Measurements from ENCODE around the gene MYDGF. TPM values are rescaled to one million over a fixed set of nuclear protein-coding genes. Genes with fewer than 3 reads are reported as not detected.

The MYDGF gene
- total RNA-seq, 1 experiment from 2014 or later, result 128 TPM

- no peak overlapping the region for H3K4me3 ChIP-seq (ENCODE audit: low read depth, low read length, poor library complexity, severe bottlenecking)
- no peak for TF ChIP-seq EZH2 (IDR thresholded peaks at IDR 0.05; ENCODE audit: borderline replicate concordance, low read depth, low read length, poor library complexity, severe bottlenecking)
- TF ChIP-seq CTCF (conservative IDR thresholded peaks at IDR 0.05; ENCODE audit: low read depth, low read length), result no peak
- H3K27me3 ChIP-seq (replicated peaks; ENCODE audit: insufficient read depth, low read depth, low read length, poor library complexity), result no peaks in the 10 kb centered on the region
- ChIA-PET CTCF (interaction anchor here (0.7 kb wide), 1 partner anchor 37 kb away, joined by 6 read pairs; no protein-coding TSS in a partner anchor), POLR2A (ENCODE audit: low non-redundant PET) (no interaction called here)
- H3K27ac ChIP-seq (ENCODE audit: low read depth, low read length, poor library complexity, severe bottlenecking), result no peak overlapping the region
- BruUV-seq (replicated peaks), result no TSS peak
- no peak for DNase-seq (ENCODE audit: low spot score)
- intact Hi-C loops (cut with micrococcal nuclease; ENCODE audit: unreplicated experiment), result no loop called here
- no peaks in the 10 kb centered on the region for H3K9me3 ChIP-seq (ENCODE audit: low read depth, low read length, poor library complexity, severe bottlenecking)
- no peaks in the 10 kb centered on the region for H3K4me1 ChIP-seq (ENCODE audit: insufficient read depth, low read length, poor library complexity, severe bottlenecking)
- H3K36me3 ChIP-seq (ENCODE audit: insufficient read depth, low read length, poor library complexity, severe bottlenecking), result peaks cover under 1% of the 10 kb centered on the region
Measured at GRCh38 chr19:4673726-4674125, 3.6 kb upstream of the MYDGF start.

- H3K27ac ChIP-seq (ENCODE audit: low read depth, low read length, poor library complexity, severe bottlenecking), result no peak overlapping the region
- intact Hi-C loops (cut with micrococcal nuclease; ENCODE audit: unreplicated experiment), result no loop called here
- ChIA-PET CTCF (no interaction called here), POLR2A (ENCODE audit: low non-redundant PET) (interaction anchor here (0.7 kb wide), 1 partner anchor 230 kb away, joined by 5 read pairs; no protein-coding TSS in a partner anchor)
- no peak overlapping the region for H3K4me3 ChIP-seq (ENCODE audit: low read depth, low read length, poor library complexity, severe bottlenecking)
- no peaks in the 10 kb centered on the region for H3K4me1 ChIP-seq (ENCODE audit: insufficient read depth, low read length, poor library complexity, severe bottlenecking)
- H3K27me3 ChIP-seq (replicated peaks; ENCODE audit: insufficient read depth, low read depth, low read length, poor library complexity), result no peaks in the 10 kb centered on the region
- TF ChIP-seq CTCF (conservative IDR thresholded peaks at IDR 0.05; ENCODE audit: low read depth, low read length) (no peak), EZH2 (IDR thresholded peaks at IDR 0.05; ENCODE audit: borderline replicate concordance, low read depth, low read length, poor library complexity, severe bottlenecking) (no peak)
- peaks cover 6% of the 10 kb centered on the region for H3K36me3 ChIP-seq (ENCODE audit: insufficient read depth, low read length, poor library complexity, severe bottlenecking)
- BruUV-seq (replicated peaks), result no TSS peak
- no peaks in the 10 kb centered on the region for H3K9me3 ChIP-seq (ENCODE audit: low read depth, low read length, poor library complexity, severe bottlenecking)
- DNase-seq (ENCODE audit: low spot score), result no peak
Measured at GRCh38 chr19:4673216-4673615, 3.1 kb upstream of the MYDGF start.

- Histone ChIP-seq H3K27me3 (replicated peaks; ENCODE audit: insufficient read depth, low read depth, low read length, poor library complexity) (no peaks in the 10 kb centered on the region), H3K27ac (ENCODE audit: low read depth, low read length, poor library complexity, severe bottlenecking) (no peak overlapping the region), H3K36me3 (ENCODE audit: insufficient read depth, low read length, poor library complexity, severe bottlenecking) (peaks cover 15% of the 10 kb centered on the region), H3K9me3 (ENCODE audit: low read depth, low read length, poor library complexity, severe bottlenecking) (no peaks in the 10 kb centered on the region), H3K4me1 (ENCODE audit: insufficient read depth, low read length, poor library complexity, severe bottlenecking) (no peaks in the 10 kb centered on the region), H3K4me3 (ENCODE audit: low read depth, low read length, poor library complexity, severe bottlenecking) (peak overlapping the region; percentile 92)
- DNase-seq (ENCODE audit: low spot score), result no peak
- CTCF ChIA-PET, result interaction anchor here (0.6 kb wide), 2 partner anchors 10 to 1186 kb away, joined by 4 to 9 read pairs; no protein-coding TSS in a partner anchor
- POLR2A ChIA-PET (ENCODE audit: low non-redundant PET), result no interaction called here
- TF ChIP-seq CTCF (conservative IDR thresholded peaks at IDR 0.05; ENCODE audit: low read depth, low read length), result no peak
- no peak for TF ChIP-seq EZH2 (IDR thresholded peaks at IDR 0.05; ENCODE audit: borderline replicate concordance, low read depth, low read length, poor library complexity, severe bottlenecking)
- intact Hi-C loops (cut with micrococcal nuclease; ENCODE audit: unreplicated experiment), result no loop called here
- BruUV-seq (replicated peaks), result no TSS peak
Measured at GRCh38 chr19:4671185-4671851, 1.2 kb upstream of the MYDGF start.
